ENCODE data around the gene DCDC2C.

- TF ChIP-seq CTCF (IDR thresholded peaks at IDR 0.05; ENCODE audit: low read depth, low read length) = no peak
- TF ChIP-seq EZH2phosphoT487 (IDR thresholded peaks at IDR 0.05; ENCODE audit: low read depth) = no peak
Observed at GRCh38 chr2:3756306-3756705, 52.9 kb downstream of the DCDC2C start.
